IMR-90 (cell line): ENCODE results near the gene DAPL1. TPM values are rescaled to one million over a fixed set of nuclear protein-coding genes. Genes with fewer than 3 reads are reported as not detected.

ENCODE experiments used
- polyA plus RNA-seq, 3 experiments: library from polyadenylated mRNA; depleted of rRNA; stranded (reverse); fragments of >200 nt; gene quantifications; 2 replicates each; pipeline ENCODE4 v1.2.3, GENCODE V29; 2012; ENCODE audit warnings: low replicate concordance in 1 of 3
- total RNA-seq: library from RNA; depleted of rRNA; stranded (reverse); fragments of >200 nt; gene quantifications from 2 replicates; pipeline ENCODE4 v1.2.3, GENCODE V29; 2012; rRNA removed

Gene DAPL1
- total and polyA plus RNA-seq, 2 of the 4 experiments (the other 2 are of a cell fraction) = not detected

Other genes starting within 250 kb of the DAPL1 start
- 12.8 and 12.9 TPM in 2 replicates for gene TANC1, start 173.3 kb downstream of the DAPL1 start, total RNA-seq
- 10.1 and 10.2 TPM in 2 replicates for gene TANC1, start 173.3 kb downstream of the DAPL1 start, polyA plus RNA-seq (2012; rRNA removed)